A549 (cell line): Measurements from ENCODE around the gene DIO1. TPM values are rescaled to one million over a fixed set of nuclear protein-coding genes. Genes with fewer than 3 reads are reported as not detected.

Source experiments
- ATAC-seq, 2 experiments: fragments of 200-7000 bp in 1 of 2; fragments of >200 bp in 1 of 2; cut with Nextera tagmentation in 1 of 2; cut with Tn5 transposase in 1 of 2; 3 replicates each; pipeline versions ENCODE4 v1.8.0 to v1.9.1; 2018 to 2020; ENCODE audit warnings: mild to moderate bottlenecking in 1 of 2, moderate library complexity in 1 of 2
- CTCF ChIA-PET: fragments of 300-600 bp; sonication (Branson Sonifier 250); formaldehyde crosslinking; extraction: SDS; loops from one replicate; lab custom pipeline; 2021; ENCODE audit warnings: antibody characterized with exemption, inconsistent platforms; lab: Yijun Ruan, JAX
- POLR2A ChIA-PET: fragments of 350-600 bp; formaldehyde crosslinking; extraction: SDS; loops from one replicate; lab custom pipeline; 2021; ENCODE audit warnings: antibody characterized with exemption, inconsistent platforms; lab: Yijun Ruan, JAX
- DNase-seq, 2 experiments: peaks; one replicate each; pipeline versions ENCODE4 v3.0.0 to v3.0.0-alpha.2; 2011 to 2016; ENCODE audit warnings: low read depth in 1 of 2, low spot score in 1 of 2
- FAIRE-seq: peaks from 2 replicates; lab custom pipeline; 2011; peaks lifted over from hg19 to GRCh38; lab: Jason Lieb, UNC
- H3K27ac ChIP-seq, 2 experiments: fragments of >200 bp; sonication (Bioruptor Twin); formaldehyde crosslinking; 3 replicates each; pipeline ENCODE4 v1.5.1; 2016 to 2017
- H3K4me1 ChIP-seq: fragments of >200 bp; sonication (Bioruptor Twin); formaldehyde crosslinking; 3 replicates; pipeline ENCODE4 v1.6.1; 2016
- H3K4me2 ChIP-seq: fragments of >200 bp; sonication (Bioruptor Twin); formaldehyde crosslinking; 3 replicates; pipeline ENCODE4 v1.6.1; 2016
- H3K4me3 ChIP-seq: fragments of >200 bp; sonication (Bioruptor Twin); formaldehyde crosslinking; 3 replicates; pipeline ENCODE4 v1.5.1; 2016
- H3K9me3 ChIP-seq: fragments of >200 bp; sonication (Bioruptor Twin); formaldehyde crosslinking; 3 replicates; pipeline ENCODE4 v1.6.1; 2016
- ATOH8 ChIP-seq: fragments of 250-450 bp; sonication (Bioruptor Pico); IDR thresholded peaks from 2 replicates; pipeline ENCODE4 v1.5.0; 2020; ENCODE audit warnings: low read depth, mild to moderate bottlenecking, moderate library complexity
- CTCF ChIP-seq: fragments of >200 bp; sonication (Bioruptor Twin); formaldehyde crosslinking; IDR thresholded peaks from 3 replicates; pipeline ENCODE4 v1.5.1; 2016
- EHF ChIP-seq: fragments of 250-450 bp; sonication (Bioruptor Pico); IDR thresholded peaks from 2 replicates; pipeline ENCODE4 v1.5.0; 2020; ENCODE audit warnings: mild to moderate bottlenecking
- ELK1 ChIP-seq: fragments of 150-350 bp; IDR thresholded peaks from 2 replicates; pipeline ENCODE4 v1.6.1; 2014; ENCODE audit warnings: low read depth, mild to moderate bottlenecking, low read length
- EP300 ChIP-seq, 2 experiments: fragments of >200 bp; sonication (Bioruptor Twin); formaldehyde crosslinking; IDR thresholded peaks; 2 replicates in 1 of 2; 3 replicates in 1 of 2; pipeline ENCODE4 v1.6.1; 2016 to 2017
- FOSL2 ChIP-seq, 2 experiments: fragments of 450-650 bp in 1 of 2; fragments of >200 bp in 1 of 2; sonication (Bioruptor Twin) in 1 of 2; formaldehyde crosslinking; IDR thresholded peaks; 2 replicates each; pipeline versions ENCODE4 v1.5.0 to v1.6.1; 2016 to 2020; ENCODE audit warnings: mild to moderate bottlenecking in 1 of 2, moderate library complexity in 1 of 2
- FOXS1 ChIP-seq: fragments of 250-450 bp; sonication (Bioruptor Pico); IDR thresholded peaks from 2 replicates; pipeline ENCODE4 v1.5.0; 2020; ENCODE audit warnings: mild to moderate bottlenecking, moderate library complexity
- GATA3 ChIP-seq: IDR thresholded peaks from 2 replicates; pipeline ENCODE4 v1.6.1; 2012; ENCODE audit warnings: borderline replicate concordance
- HOXB13 ChIP-seq: fragments of 250-450 bp; sonication (Bioruptor Pico); IDR thresholded peaks from 2 replicates; pipeline ENCODE4 v1.5.0; 2020; ENCODE audit warnings: low read depth, mild to moderate bottlenecking, moderate library complexity
- JUN ChIP-seq, 2 experiments: fragments of >200 bp; sonication (Bioruptor Twin); formaldehyde crosslinking; IDR thresholded peaks; 2 replicates in 1 of 2; 3 replicates in 1 of 2; pipeline ENCODE4 v1.6.1; 2016 to 2017
- MAFK ChIP-seq: fragments of 450-650 bp; IDR thresholded peaks from 2 replicates; pipeline ENCODE4 v1.6.1; 2014; ENCODE audit not compliant: partially characterized antibody
- MAX ChIP-seq: IDR thresholded peaks from 2 replicates; pipeline ENCODE4 v1.6.1; 2012
- MAZ ChIP-seq: fragments of 150-350 bp; IDR thresholded peaks from 2 replicates; pipeline ENCODE4 v1.6.1; 2014; ENCODE audit warnings: antibody characterized with exemption, low read depth, low read length, borderline replicate concordance
- NFE2L2 ChIP-seq: fragments of 150-350 bp; conservative IDR thresholded peaks from 2 replicates; pipeline ENCODE4 v1.6.1; 2014; ENCODE audit warnings: low read length
- USF2 ChIP-seq: fragments of 450-650 bp; IDR thresholded peaks from 2 replicates; pipeline ENCODE4 v1.6.1; 2014; ENCODE audit warnings: antibody characterized with exemption
- ZSCAN20 ChIP-seq: fragments of 250-450 bp; sonication (Bioruptor Pico); IDR thresholded peaks from 2 replicates; pipeline ENCODE4 v1.8.0; 2022; ENCODE audit warnings: mild to moderate bottlenecking, moderate library complexity
- WGBS: methylation state at CpG from one replicate; pipeline ENCODE4 v1.1.6; 2017; ENCODE audit errors: missing lambda C conversion rate; 5-methylcytosine and 5-hydroxymethylcytosine counted together
- polyA plus RNA-seq, 4 experiments: library from polyadenylated mRNA; depleted of rRNA in 3 of 4; stranded (reverse); fragments of >200 nt; fragmentation: RNase III in 1 of 4; extraction: RNeasy Plus Mini Kit Qiagen cat#74134 plus additional on column Dnase treatment in 1 of 4; gene quantifications; 2 replicates in 3 of 4; 3 replicates in 1 of 4; pipeline ENCODE4 v1.2.3, GENCODE V29; 2011 to 2017

Gene DIO1
- polyA plus RNA-seq, 2 of the 4 experiments (the other 2 are of a cell fraction) = 0.13 TPM; not detected in 1

- TF ChIP-seq FOSL2 (IDR thresholded peaks at IDR 0.05) (no peak), FOSL2 (CRISPR knock-in tag; IDR thresholded peaks at IDR 0.05) (no peak)
Observed at GRCh38 chr1:53899708-53900107, 5.7 kb downstream of the DIO1 start (continued).

GRCh38 chr1:53902235-53903138 lies 8.5 kb downstream of the DIO1 start:
- Histone ChIP-seq H3K4me2 (no peak overlapping the region), H3K27ac (no peak overlapping the region), H3K4me3 (no peak overlapping the region), H3K4me1 (peaks cover 18% of the 10 kb centered on the region), H3K9me3 (no peaks in the 10 kb centered on the region)
- ATAC-seq = no peak
- FAIRE-seq = no peak
- ChIA-PET CTCF (no interaction called here), POLR2A (no interaction called here)
- TF ChIP-seq HOXB13 (CRISPR knock-in tag) = no peak
- TF ChIP-seq ELK1 = no peak
- TF ChIP-seq FOXS1 = no peak
- no peak for TF ChIP-seq EHF (CRISPR knock-in tag)
- TF ChIP-seq NFE2L2 = no peak
- no peak for TF ChIP-seq MAFK
- no peak for TF ChIP-seq ZSCAN20 (CRISPR knock-in tag)
- no peak for TF ChIP-seq MAZ
- TF ChIP-seq USF2 = no peak
- TF ChIP-seq ATOH8 = no peak
- no peak for TF ChIP-seq MAX
- no peak for TF ChIP-seq EP300 (IDR thresholded peaks at IDR 0.05)
- TF ChIP-seq JUN (IDR thresholded peaks at IDR 0.05) = no peak
- WGBS = 67% methylated on average over 7 of the region's 7 CpGs
- no peak for DNase-seq

GRCh38 chr1:53905509-53905908 lies 11.5 kb downstream of the DIO1 start:
- H3K27ac ChIP-seq = no peak overlapping the region
- no peak for DNase-seq
- no peak overlapping the region for H3K4me3 ChIP-seq
- ATAC-seq = no peak
- ChIA-PET CTCF (no interaction called here), POLR2A (interaction anchor here (0.7 kb wide), 1 partner anchor 364 kb away, joined by 4 read pairs; no protein-coding TSS in a partner anchor)
- no peak for TF ChIP-seq CTCF
- TF ChIP-seq MAFK = no peak
- TF ChIP-seq JUN (IDR thresholded peaks at IDR 0.05) = no peak
- no peak for TF ChIP-seq GATA3
- H3K4me2 ChIP-seq = no peak overlapping the region
- WGBS = 87% methylated on average over 8 of the region's 8 CpGs
- no peak for FAIRE-seq
- H3K9me3 ChIP-seq = no peaks in the 10 kb centered on the region
- peaks cover 12% of the 10 kb centered on the region; the same call in 2 of the 3 replicates for H3K4me1 ChIP-seq
